HG02981 (cell line): ENCODE data around the gene ZMIZ1.

Experiments
- ATAC-seq: cut with Tn5 transposase; IDR thresholded peaks from one replicate; pipeline ENCODE4 v1.9.1; 2021; ENCODE audit warnings: mild to moderate bottlenecking, moderate library complexity; ENCODE audit not compliant: unreplicated experiment

The ZMIZ1 gene

GRCh38 chr10:79148452-79149344 is 79.9 kb downstream of the ZMIZ1 start:
- ATAC-seq = no peak

DNA sequence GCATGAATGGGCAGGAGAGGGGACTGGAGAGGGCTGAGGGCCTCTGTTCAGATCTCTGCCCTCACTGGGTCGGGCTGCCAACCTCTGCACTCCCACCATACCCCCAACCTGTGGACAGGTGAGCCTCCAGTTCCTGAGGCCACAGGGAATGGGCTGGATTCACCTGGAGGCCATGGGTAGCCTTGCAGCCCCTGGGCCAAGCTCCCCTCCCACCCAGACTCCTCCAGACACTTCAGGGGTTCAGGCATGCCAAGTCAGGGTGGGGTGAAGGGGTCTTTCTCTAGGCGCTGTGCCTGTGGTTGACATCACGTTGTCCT is 80.5 kb downstream of the ZMIZ1 start:
- no peak for ATAC-seq

GRCh38 chr10:79149662-79150443 is 81.1 kb downstream of the ZMIZ1 start:
- peak; percentile 77 for ATAC-seq

GRCh38 chr10:79150444-79150754 is 81.6 kb downstream of the ZMIZ1 start:
- no peak for ATAC-seq

GRCh38 chr10:79152423-79152817 is 83.7 kb downstream of the ZMIZ1 start:
- no peak for ATAC-seq

DNA sequence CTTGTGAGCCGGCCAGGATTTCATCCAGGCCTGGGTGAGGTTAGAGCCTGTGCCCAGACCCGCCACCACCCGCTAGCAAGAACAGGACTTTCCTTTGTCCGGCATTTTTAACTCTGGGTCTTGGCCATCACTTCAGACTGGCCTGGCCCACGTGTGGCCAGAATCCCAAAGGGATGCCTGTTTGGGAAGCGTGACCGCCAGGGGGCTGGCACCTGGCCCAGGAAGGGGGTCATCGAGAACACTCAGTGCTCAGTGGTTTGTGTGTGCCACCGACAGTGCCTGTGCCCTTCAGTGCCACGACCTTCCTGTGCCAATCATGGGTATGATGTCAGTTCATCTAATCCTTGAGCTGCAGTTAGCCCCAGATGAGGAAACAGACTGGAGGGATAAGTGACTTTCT is 85.0 kb downstream of the ZMIZ1 start:
- no peak for ATAC-seq

DNA sequence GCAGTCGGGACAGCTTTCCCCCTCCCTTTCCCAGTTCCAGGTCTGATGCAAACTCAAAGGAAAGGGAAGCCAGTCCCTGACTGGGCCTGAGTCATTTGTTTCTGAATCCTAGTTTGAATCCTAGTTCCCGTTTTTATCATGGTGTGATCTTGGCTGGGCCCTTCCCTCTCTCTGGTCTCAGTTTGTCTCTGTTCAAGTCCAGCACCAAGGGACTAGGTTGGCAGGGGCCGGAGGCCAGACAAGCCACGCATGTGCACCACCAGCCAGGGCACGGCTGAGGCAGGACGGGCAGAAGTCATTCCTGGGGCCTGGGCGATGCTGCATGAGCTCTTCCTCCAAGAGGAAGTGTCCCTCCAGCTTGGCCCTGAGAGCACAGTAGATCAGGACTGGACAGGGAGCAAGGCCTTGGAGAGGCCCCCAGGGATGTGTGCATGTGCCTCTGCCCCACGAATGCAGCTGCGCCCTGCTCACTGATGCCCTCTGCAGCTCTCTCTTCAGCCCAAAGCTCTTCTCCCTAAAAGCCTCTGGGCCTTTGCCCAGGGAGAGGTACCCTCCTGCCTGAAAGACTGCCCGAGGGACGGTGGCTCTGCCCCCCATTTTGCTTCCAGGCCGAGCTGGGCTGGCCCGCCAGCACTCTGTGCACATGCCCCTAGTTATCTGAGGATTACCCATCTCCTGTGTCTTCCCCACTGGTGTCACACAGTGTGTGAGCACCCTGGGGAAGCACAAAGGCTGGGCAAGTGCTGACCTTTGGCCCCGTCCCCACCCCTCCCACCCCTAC is 86.7 kb downstream of the ZMIZ1 start:
- no peak for ATAC-seq

DNA sequence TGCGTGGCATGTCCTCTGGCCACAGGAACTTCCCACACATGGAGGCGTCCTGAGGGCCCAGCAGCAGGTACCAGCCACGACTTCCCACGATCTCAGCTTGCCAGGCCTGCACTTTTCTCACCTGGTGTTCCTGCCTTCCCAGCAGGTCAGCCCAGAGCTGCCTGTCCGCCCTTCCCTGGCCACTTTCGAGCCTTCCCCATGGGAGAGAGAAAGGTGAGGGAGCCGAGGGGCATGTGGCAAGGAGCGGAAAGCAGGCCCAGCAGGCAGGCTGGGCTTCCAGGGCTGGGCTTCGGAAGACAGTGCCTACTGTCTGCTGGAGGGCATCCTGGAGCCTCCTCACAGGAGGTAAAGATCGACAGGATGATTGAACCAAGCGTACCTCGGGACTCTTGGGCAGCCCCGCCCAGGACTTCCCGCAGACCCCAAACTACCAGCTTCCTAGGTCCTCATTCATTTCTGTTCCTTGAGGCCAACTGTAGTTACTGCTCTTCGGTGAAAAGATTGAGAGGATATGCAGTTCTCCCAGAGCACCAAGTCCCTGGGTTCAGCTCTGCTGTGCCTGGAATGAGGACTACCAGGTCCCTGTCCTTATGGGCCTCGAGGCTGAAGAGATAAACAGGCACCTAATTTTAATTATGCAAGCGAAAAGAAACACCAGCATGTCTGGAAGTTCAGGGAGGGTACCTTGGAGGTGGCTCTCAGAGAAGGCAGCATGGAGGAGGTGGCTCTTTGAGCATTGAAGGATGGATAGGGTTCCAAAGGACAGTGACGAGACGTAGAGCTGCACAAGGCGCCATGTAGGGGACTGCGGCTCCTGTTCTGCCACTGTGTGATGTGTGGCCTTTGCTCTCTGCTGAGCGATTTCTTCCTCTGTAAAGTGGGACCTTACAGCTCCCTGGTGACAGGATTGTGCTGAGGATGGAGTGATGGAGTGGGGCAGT is 87.8 kb downstream of the ZMIZ1 start:
- no peak for ATAC-seq

DNA sequence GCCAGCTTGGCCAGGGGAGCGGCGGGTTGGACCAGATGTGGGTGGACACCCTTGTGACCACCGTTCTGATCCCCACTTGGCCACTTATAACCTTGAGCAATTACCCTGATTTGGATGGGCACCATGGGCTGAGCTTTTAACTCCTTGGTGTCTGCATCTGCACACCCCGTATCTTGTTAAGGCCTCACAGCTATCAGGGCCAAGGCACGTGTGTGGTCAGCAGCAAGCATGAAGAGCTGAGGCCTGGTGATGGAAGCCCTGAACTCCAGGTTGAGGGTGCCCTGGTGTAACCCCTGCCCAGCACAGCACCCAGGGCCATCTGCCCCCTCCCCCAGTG is 89.2 kb downstream of the ZMIZ1 start:
- no peak for ATAC-seq

- ATAC-seq = no peak
These were observed 89.8 kb downstream of the ZMIZ1 start for GRCh38 chr10:79158402-79159097.

GRCh38 chr10:79159141-79159651 is 90.4 kb downstream of the ZMIZ1 start:
- no peak for ATAC-seq

DNA sequence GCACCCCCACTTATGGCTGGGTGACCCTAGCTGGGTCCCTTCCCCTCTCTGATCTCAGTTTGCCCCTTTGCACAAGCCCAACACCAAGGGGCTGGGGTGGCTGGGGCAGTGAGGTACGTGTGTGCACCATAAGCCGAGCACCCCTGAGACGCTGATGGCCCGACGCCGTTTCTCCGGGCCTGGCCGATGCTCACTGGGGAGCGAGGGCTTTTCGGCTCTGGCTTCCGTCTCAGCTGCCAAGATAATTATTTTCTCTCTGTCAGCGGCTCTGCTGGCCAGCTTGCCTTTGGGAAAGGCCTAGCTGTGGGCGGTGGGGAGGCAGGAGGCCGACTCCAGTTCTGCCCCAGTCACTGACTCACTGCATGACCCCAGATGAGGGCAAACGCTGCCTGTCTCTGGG is 91.0 kb downstream of the ZMIZ1 start:
- ATAC-seq = no peak

GRCh38 chr10:79160191-79160590 is 91.4 kb downstream of the ZMIZ1 start:
- ATAC-seq = no peak

- ATAC-seq = no peak
These were observed 92.8 kb downstream of the ZMIZ1 start for GRCh38 chr10:79161557-79161956.

- no peak for ATAC-seq
These were observed 93.3 kb downstream of the ZMIZ1 start for GRCh38 chr10:79162022-79162421.

- no peak for ATAC-seq
These were observed 94.3 kb downstream of the ZMIZ1 start for GRCh38 chr10:79162861-79163665.

DNA sequence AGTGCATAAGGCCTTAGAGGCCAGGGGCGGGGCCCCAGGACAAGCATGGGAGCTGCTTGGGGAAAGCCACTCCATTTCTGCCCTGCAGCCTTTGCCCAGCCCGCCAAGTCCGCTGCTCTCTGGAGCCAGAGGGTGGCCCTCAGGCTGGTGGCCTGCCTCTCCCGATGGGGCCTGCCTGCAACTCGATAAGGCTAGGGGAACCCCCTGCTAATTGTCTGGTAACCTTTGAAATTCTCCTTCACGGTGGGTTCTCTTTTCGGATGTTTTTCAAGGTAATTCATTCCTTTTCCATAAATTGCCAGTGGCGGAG is 94.9 kb downstream of the ZMIZ1 start:
- no peak for ATAC-seq

- no peak for ATAC-seq
These were observed 95.3 kb downstream of the ZMIZ1 start for GRCh38 chr10:79164075-79164474.

DNA sequence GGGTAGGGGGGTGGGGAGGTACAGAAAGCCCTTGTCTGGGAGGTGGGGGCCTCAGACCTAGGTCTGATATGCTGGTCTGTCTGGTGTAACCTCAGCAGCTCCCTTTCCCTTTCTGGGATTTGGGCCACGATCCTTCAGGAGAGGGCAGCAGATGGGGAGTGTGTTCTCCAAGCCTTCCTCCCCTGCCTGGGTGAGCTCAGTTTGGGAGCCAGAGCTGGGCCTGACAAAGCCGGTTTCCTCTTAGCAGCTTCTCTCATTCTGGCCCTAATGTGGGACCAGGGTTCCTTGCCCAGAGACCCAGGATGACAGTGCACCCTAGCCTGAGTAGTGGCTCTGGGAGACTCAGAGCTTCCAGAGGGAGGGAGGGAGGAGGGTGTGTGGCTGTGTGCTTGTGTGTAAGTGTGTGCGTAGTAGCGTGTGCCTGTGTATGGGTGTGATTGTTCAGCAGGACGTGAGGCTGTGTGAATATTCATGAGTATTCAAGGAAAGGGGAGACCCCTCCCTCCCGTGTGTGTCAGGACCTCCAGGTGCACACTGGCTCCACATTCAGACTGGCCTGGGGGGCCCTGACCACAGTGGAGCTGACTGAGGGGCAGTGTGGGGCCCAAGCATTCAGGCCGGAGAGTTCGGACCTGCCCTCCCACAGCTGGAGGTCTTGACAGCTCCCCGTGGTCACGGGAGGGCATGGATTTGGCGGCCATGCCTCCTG is 96.5 kb downstream of the ZMIZ1 start:
- ATAC-seq = no peak
